RWPE1 (cell line): Measurements from ENCODE around the gene MAB21L2.

ENCODE experiments used
- CTCF ChIA-PET: fragments of 350-600 bp; sonication (Branson Sonifier 250); formaldehyde crosslinking; extraction: SDS; loops from one replicate; lab custom pipeline; 2021; lab: Yijun Ruan, JAX
- POLR2A ChIA-PET: fragments of 400-600 bp; formaldehyde crosslinking; extraction: SDS; loops from one replicate; lab custom pipeline; 2020; ENCODE audit warnings: antibody characterized with exemption; ENCODE audit not compliant: low non-redundant PET; lab: Yijun Ruan, JAX
- DNase-seq: peaks from one replicate; pipeline ENCODE4 v3.0.0; 2012; ENCODE audit warnings: low spot score
- H3K27ac ChIP-seq: fragments of 450-650 bp; 2 replicates; pipeline ENCODE4 v1.5.1; 2017
- TF ChIP-seq, protein P1 (sequence below): fragments of 450-650 bp; conservative IDR thresholded peaks from 2 replicates; pipeline ENCODE4 v1.5.1; 2017; ENCODE audit warnings: low read depth, mild to moderate bottlenecking

Gene MAB21L2

DNA sequence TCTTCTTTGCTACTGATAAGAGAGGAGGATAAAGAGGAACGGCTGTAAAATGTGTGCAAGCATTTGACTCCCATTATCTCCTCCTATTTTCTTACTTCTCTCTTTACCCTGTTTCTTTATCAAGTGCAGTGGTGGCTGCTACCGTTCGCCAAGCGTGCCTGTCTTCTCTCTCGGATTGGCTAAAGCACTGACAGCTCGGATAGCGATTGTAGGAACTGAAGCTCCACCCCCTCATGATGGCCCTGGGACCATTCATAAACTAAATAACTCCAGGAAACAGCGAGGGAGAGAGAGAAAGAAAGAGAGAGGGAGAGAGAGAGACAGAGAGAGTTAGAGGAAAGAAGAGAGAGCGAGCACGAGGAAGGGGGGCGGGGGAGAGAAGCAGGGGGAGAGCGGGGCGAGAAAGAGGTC is 305 bp upstream of the MAB21L2 start:
- ChIA-PET CTCF (no interaction called here), POLR2A (no interaction called here)
- H3K27ac ChIP-seq, result no peak overlapping the region
- no peak for DNase-seq
- TF ChIP-seq, protein P1, sequence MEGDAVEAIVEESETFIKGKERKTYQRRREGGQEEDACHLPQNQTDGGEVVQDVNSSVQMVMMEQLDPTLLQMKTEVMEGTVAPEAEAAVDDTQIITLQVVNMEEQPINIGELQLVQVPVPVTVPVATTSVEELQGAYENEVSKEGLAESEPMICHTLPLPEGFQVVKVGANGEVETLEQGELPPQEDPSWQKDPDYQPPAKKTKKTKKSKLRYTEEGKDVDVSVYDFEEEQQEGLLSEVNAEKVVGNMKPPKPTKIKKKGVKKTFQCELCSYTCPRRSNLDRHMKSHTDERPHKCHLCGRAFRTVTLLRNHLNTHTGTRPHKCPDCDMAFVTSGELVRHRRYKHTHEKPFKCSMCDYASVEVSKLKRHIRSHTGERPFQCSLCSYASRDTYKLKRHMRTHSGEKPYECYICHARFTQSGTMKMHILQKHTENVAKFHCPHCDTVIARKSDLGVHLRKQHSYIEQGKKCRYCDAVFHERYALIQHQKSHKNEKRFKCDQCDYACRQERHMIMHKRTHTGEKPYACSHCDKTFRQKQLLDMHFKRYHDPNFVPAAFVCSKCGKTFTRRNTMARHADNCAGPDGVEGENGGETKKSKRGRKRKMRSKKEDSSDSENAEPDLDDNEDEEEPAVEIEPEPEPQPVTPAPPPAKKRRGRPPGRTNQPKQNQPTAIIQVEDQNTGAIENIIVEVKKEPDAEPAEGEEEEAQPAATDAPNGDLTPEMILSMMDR, result no peak

DNA sequence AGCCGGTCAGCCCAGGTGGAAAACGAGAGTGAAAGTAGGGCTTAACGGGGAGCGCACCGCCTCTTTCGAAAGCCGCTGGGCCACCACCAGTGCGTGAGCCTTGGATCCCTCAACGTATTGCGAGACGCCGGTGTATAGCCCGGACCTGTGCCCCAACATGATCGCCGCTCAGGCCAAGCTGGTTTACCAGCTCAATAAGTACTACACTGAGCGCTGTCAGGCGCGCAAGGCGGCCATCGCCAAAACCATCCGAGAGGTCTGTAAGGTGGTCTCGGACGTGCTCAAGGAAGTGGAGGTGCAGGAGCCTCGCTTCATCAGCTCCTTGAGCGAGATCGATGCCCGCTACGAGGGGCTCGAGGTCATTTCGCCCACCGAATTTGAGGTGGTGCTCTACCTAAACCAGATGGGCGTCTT is 929 bp downstream of the MAB21L2 start:
- TF ChIP-seq, protein P1, result no peak
- ChIA-PET CTCF (no interaction called here), POLR2A (no interaction called here)
- DNase-seq, result no peak
- no peak overlapping the region for H3K27ac ChIP-seq

DNA sequence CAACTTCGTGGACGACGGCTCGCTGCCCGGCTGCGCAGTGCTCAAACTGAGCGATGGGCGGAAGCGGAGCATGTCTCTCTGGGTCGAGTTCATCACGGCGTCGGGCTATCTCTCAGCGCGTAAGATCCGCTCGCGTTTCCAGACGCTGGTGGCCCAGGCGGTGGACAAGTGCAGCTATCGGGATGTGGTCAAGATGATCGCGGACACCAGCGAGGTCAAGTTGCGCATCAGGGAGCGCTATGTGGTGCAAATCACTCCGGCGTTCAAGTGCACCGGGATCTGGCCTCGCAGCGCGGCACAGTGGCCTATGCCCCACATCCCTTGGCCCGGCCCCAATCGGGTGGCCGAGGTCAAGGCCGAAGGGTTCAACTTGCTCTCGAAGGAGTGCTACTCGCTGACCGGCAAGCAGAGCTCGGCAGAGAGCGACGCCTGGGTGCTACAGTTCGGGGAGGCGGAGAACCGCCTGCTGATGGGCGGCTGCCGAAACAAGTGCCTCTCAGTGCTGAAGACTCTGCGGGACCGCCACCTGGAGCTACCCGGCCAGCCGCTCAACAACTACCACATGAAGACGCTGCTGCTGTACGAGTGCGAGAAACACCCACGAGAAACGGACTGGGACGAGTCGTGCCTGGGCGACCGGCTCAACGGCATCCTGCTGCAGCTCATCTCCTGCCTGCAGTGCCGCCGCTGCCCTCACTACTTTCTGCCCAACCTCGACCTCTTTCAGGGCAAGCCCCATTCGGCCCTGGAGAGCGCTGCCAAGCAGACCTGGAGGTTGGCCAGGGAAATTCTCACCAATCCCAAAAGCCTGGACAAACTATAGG is 1.5 kb downstream of the MAB21L2 start:
- ChIA-PET CTCF (interaction anchor here (0.5 kb wide), 1 partner anchor 237 kb away, joined by 5 read pairs; no protein-coding TSS in a partner anchor), POLR2A (no interaction called here)
- peak overlapping the region; percentile 5; the same call in 1 of the 2 replicates for H3K27ac ChIP-seq
- TF ChIP-seq, protein P1, result no peak
- no peak for DNase-seq

DNA sequence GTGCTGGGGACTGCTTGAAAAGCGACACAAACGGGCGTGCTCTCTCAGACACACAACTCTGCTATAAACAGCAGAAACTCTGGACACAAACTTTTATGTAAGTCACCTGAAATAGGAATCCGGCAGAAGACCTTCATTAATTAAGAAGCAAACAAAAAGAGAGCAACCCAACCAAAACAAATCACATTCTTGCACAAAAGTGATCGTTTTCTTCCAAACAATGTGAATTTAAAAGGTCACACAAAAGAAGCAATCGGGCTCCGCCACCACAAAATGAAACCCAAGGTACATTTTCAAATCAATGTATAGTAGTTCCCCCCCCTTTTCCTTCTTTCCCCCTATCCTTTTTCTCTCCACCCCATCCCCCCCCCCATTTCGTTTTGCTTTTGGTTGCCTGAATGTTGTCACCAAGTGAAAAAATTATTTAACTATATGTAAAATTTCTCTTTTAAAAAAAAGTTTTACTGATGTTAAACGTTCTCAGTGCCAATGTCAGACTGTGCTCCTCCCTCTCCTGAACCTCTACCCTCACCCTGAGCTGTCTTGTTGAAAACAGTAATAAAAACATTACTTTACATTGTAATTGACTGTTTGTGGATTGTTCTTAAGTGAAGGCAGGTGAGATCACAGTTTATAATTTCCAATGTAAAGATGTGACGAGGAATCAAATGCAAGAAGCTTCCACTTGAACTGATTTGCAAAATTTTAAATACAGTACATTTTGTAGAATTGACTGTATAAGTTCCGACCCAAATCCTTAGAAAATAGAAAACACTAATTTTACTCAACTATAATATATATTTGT is 2.4 kb downstream of the MAB21L2 start:
- DNase-seq, result no peak
- no peak overlapping the region; the same call in 1 of the 2 replicates for H3K27ac ChIP-seq
- ChIA-PET CTCF (no interaction called here), POLR2A (no interaction called here)
- TF ChIP-seq, protein P1, result no peak

DNA sequence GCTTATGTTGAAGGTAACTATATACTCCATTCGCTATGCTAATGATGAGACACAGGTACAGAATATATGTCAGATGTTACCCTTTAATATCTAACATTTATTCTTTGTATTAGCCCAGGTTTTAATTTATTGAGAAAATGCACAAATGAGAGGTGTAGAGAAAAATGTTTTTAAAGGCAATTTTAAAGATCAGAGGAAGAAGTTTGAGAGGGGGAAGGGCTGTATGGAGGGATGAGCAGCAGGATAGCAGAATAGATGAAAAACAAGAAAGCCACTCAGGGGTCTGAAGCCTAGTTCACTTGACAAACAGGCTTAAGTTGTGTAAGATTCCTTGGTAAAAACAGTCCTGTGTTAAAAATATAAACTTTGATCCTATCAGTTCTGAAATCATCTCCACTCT is 3.7 kb downstream of the MAB21L2 start:
- DNase-seq, result no peak

More for the DNA sequence above, 3.7 kb downstream of the MAB21L2 start:
- ChIA-PET CTCF (no interaction called here), POLR2A (no interaction called here)
- TF ChIP-seq, protein P1, result no peak
- H3K27ac ChIP-seq, result no peak overlapping the region
